Measurements from ENCODE around the gene SKI.

GRCh38 chr1:2314273-2314802, 86.2 kb downstream of the SKI start:
- no peak for TF ChIP-seq CTCF (IDR thresholded peaks at IDR 0.05)
- TF ChIP-seq EZH2 (IDR thresholded peaks at IDR 0.05; ENCODE audit: borderline replicate concordance, insufficient read depth, low read depth, low read length, poor library complexity, severe bottlenecking), result no peak

Data from B cell (primary cell).